Fibroblast of the aortic adventitia (primary cell): Measurements from ENCODE around the gene FBXO33. TPM values are rescaled to one million over a fixed set of nuclear protein-coding genes. Genes with fewer than 3 reads are reported as not detected.

Experiments used
- DNase-seq: peaks from one replicate; pipeline ENCODE4 v3.0.0-alpha.2; 2010; ENCODE audit warnings: low read depth
- H3K4me3 ChIP-seq: 2 replicates; pipeline ENCODE4 v1.5.1; 2011; ENCODE audit warnings: low read depth, mild to moderate bottlenecking, control low read depth, low read length, moderate library complexity
- total RNA-seq: library from RNA; depleted of rRNA; stranded (reverse); fragments of >200 nt; gene quantifications from 2 replicates; pipeline ENCODE4 v1.2.3, GENCODE V29; 2012; ENCODE audit warnings: low replicate concordance
- TF ChIP-seq, protein P1 (sequence below): IDR thresholded peaks from 2 replicates; pipeline ENCODE4 v1.5.1; 2011; ENCODE audit warnings: mild to moderate bottlenecking, low read length, control low read depth, inconsistent platforms; ENCODE audit not compliant: insufficient read depth

Gene FBXO33
- total RNA-seq, 1 donor = 17.5 TPM

DNA sequence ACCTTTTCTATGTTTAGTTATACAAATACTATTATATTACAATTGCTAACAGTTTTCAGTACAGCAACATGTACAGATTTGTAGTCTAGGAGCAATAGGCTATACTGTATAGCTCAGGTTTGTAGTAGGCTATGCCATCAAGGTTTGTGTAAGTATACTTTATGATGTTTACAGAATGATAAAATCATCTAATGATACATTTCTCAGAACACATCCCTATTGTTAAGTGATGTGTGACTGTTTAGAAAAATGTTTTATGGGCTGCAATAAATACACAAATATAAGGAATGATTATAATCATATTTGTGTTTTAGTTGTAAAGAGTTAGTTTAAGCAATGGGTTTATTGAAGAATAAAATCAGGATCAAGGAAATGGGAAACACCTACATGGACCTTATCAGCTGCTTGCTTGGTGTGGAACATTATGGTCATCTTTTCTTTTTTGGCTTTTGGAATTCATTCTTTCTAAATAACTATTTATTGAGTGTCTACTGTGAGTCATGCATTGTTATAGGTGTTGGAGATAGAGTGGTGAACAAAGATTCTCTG is 24.5 kb upstream of the FBXO33 start:
- no peak overlapping the region for H3K4me3 ChIP-seq
- TF ChIP-seq, protein P1, sequence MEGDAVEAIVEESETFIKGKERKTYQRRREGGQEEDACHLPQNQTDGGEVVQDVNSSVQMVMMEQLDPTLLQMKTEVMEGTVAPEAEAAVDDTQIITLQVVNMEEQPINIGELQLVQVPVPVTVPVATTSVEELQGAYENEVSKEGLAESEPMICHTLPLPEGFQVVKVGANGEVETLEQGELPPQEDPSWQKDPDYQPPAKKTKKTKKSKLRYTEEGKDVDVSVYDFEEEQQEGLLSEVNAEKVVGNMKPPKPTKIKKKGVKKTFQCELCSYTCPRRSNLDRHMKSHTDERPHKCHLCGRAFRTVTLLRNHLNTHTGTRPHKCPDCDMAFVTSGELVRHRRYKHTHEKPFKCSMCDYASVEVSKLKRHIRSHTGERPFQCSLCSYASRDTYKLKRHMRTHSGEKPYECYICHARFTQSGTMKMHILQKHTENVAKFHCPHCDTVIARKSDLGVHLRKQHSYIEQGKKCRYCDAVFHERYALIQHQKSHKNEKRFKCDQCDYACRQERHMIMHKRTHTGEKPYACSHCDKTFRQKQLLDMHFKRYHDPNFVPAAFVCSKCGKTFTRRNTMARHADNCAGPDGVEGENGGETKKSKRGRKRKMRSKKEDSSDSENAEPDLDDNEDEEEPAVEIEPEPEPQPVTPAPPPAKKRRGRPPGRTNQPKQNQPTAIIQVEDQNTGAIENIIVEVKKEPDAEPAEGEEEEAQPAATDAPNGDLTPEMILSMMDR = no peak
- DNase-seq = no peak

DNA sequence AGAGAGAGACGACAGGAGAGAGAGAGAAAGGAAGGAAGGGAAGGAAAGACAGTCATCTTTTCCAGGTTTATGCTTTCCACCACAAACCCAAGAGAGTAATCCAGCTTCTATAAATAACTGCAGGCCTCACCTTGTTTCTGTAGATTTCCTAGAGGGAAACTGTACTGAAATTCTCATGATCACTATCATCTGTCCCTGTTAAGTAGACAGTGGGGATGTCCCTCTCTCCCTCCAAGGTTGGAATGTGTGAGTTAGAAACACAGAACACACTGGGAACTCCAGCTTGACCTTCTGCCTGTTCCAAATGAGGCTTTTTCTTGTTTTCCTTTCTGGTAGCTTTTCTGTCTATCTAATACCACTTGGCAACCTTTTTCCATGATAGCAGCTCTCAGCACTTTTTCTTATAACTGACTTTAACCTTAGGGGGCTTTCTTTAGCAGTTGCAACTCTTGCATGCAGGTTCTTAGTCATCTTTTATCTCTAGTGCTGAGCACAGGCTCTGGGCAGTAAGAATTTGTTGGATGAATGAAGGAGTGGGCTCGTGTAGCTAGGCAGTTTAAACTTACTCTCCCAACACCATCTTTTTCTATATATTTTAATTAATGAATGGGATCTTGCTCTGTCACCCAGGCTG is 22.8 kb upstream of the FBXO33 start:
- TF ChIP-seq, protein P1 = no peak
- H3K4me3 ChIP-seq = no peak overlapping the region
- no peak for DNase-seq

DNA sequence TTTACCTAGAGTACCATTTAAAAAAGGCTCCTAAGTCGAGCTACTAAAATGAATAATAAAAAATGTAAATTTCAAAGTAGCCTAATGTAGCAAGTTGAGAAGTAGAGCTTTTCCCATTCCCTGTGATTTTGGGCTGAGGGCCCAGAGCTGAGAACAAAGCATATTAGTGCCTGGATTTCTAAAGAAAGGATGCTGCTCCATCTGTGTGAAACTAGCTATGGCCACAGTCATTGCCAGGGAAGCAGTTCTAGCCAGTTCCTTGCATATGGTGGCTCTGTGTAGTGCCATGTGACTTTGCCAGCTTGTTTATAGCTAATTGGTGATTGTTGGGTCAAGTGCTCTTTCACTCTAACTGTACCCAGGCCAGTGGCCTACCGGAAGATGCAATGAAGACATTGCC is 20.4 kb upstream of the FBXO33 start:
- DNase-seq = no peak
- TF ChIP-seq, protein P1 = no peak
- no peak overlapping the region for H3K4me3 ChIP-seq

DNA sequence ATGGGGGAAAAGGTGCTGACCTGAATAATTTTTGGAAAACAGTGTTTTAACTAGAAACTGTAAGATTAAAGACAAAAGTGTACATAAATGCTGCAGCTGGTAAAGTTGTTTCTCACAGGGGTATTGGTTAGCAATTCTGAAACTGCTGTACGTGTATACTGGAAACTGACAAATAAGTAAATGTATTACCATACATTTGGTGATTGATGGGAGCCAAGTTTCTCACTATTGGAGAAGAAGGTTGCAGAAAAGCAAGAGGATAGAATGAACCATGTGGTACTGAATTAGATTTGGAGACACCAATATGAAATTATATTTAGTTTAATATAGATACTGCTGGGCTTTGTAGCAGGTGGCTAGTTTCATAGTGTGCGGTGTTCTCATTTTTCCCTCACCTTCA is 19.6 kb upstream of the FBXO33 start:
- TF ChIP-seq, protein P1 = no peak
- H3K4me3 ChIP-seq = no peak overlapping the region
- DNase-seq = no peak

DNA sequence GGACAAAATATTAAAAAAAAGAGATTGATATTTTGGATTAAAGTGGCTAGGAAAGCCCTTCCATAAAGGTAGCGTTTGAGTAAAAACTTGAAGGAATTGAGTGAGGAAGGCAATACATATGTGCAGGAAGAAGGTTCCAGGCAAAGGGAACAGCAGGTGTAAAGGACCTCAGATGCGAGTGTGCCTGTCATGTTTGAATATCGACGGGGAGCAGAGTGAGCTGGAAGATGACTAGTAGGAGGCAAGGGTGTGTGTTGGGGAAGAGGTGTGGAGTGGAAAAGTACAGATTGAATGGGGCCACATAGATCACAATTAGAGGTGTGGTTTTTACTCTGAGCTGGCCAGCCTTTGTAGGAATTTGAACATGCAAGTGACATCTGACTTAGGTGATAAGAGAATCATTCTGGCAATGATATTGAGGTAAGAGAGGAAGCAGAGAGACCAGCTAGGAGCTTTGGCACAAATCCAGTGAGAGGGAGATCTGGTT is 15.0 kb upstream of the FBXO33 start:
- TF ChIP-seq, protein P1 = no peak
- H3K4me3 ChIP-seq = no peak overlapping the region

DNA sequence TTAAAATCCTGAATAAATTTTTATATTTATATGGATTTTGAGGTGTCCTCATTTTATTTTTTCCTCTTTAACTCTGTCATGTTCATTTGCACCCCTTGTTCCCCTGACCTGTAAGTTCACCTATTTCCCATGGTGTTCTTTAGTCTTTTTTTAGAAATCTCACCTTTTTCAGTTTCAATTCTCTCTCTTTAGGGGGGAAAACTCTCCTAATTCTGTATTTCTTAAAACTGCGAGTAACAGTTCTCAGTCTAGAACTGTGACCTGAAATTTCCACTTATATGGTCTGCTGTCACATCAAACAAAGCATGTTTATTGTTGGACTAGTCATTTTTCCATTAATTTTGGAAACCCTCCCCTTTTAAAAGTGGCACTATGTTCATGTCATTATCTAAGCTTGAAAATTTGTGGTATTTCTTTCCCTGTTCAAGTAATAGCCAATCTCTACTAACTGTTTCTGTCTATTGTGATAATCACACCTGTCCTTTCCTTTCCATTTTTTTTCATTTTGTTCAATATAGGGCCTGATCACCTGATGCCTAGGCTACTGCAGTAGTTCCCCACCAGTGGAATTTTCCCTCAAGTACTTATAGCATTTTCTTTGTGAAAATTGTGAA is 14.0 kb upstream of the FBXO33 start:
- no peak for DNase-seq
- no peak overlapping the region for H3K4me3 ChIP-seq
- TF ChIP-seq, protein P1 = no peak

More for the DNA sequence above, 15.0 kb upstream of the FBXO33 start:
- no peak for DNase-seq
